WI38 (cell line): ENCODE data around the gene ETNPPL.

Experiments used
- H3K4me3 ChIP-seq: 2 replicates; pipeline ENCODE4 v1.5.1; 2011; ENCODE audit warnings: low read depth, mild to moderate bottlenecking, control low read depth, low read length
- TF ChIP-seq, protein P1 (sequence below): IDR thresholded peaks from 2 replicates; pipeline ENCODE4 v1.5.1; 2012; ENCODE audit warnings: low read depth, mild to moderate bottlenecking, control low read depth, low read length

The ETNPPL gene

DNA sequence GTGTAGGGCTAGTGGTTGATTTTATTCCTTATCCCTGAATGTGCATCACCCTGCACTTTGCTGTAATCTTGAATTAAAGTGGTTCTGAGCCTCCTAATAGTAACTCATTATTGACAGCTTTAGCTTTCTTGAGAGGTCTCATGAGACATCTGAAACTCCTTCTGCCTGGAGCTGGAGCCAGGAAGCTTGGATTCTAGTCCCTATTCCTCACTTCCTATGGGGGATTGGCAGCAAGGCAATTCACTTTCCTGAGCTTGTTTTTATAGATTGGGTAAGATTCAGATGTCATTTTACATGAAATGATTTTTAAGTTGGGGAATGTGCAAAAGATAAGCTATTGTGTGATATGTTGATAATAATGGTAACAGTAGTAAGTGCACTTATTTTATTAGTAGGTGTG, 17.1 kb upstream of the ETNPPL start:
- no peak overlapping the region for H3K4me3 ChIP-seq
- TF ChIP-seq, protein P1, sequence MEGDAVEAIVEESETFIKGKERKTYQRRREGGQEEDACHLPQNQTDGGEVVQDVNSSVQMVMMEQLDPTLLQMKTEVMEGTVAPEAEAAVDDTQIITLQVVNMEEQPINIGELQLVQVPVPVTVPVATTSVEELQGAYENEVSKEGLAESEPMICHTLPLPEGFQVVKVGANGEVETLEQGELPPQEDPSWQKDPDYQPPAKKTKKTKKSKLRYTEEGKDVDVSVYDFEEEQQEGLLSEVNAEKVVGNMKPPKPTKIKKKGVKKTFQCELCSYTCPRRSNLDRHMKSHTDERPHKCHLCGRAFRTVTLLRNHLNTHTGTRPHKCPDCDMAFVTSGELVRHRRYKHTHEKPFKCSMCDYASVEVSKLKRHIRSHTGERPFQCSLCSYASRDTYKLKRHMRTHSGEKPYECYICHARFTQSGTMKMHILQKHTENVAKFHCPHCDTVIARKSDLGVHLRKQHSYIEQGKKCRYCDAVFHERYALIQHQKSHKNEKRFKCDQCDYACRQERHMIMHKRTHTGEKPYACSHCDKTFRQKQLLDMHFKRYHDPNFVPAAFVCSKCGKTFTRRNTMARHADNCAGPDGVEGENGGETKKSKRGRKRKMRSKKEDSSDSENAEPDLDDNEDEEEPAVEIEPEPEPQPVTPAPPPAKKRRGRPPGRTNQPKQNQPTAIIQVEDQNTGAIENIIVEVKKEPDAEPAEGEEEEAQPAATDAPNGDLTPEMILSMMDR: no peak

DNA sequence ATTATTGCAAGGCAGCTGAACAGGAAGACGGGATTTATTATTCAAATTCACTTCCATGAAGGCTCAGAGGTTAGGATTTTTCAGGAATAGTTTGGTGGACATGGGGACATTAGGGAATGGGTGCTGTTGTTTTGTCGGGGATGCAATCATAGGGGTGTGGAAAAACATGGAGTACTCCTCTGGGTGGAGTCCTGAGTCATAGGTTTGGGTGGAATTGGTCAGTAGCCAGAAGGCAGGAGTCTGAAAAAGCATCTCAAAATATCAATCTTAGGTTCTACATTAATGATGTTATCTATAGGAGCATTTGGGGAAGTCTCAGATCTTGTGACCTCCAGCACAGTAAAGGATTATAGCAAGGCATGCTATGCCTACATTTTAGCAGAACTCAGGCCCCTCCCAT, 14.5 kb upstream of the ETNPPL start:
- no peak overlapping the region for H3K4me3 ChIP-seq
- TF ChIP-seq, protein P1: no peak

DNA sequence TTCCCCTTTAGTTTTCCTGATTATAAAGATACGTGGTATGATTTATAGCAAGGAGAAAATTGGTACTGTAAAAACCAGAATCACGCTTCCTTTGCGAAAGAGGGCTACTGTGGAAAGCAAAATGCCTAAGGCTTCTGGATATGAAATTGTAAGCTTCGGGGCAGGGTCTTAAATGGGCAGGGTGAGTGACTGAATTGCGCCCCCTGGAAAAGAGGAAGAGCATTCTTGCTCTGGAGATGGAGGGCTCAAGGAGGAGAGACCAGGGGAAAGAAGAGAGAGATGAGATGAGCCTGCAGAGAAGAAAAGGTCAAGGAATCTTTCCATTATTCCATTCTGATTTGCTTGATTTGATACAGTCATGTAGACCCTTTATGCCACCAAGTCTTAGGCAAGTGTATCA, 13.1 kb upstream of the ETNPPL start:
- no peak overlapping the region for H3K4me3 ChIP-seq
- TF ChIP-seq, protein P1: no peak

DNA sequence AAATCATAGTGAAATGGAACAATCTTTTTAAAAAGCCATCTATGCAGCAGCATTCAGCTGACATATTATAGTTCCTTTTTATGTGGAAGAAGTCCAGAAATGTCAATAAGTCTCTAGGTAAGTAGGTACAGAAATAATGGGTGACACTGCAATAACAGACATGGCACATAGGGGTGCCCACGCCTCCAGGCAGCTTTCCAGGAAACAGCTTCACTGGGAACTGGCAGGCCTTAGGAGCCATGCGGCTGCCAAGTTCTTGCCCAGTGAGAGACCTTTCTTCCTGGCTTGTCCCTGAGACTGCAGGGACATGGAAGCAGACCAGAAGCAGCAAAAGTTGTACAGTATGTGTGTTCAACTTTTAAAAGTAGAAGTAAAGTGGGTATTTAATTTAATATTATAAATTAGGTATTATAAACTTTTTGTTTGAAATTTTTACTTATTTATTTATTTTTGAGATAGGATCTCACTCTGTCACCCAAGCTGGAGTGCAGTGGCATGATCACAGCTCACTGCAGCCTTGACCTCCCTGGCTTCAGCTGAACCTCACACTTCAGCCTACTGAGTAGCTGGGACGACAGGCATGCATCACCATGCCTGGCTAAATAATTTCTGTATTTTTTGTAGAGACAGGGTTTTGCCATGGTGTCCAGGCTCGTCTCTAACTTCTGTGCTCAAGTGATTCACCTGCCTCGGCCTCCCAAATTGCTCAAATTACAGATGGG, 12.1 kb upstream of the ETNPPL start:
- H3K4me3 ChIP-seq: no peak overlapping the region
- TF ChIP-seq, protein P1: no peak

DNA sequence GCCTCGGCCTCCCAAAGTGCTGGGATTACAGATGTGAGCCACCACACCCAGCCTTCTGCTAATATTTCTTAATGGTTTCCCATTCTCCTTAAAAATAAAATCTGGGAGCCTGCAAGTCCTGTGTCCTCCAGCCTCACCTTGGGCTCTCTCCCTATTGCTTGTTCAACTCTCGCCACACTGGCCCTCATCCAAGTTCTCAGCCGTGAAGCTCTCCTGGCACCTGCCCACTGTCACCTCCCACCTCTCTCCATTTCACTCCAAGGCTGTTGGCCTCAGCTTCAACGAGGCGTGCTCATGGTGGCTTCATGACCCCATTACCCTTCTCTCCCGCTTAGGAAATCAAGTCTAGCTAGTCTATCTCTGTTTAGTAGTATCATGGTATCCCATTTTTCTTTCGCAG, 9.5 kb upstream of the ETNPPL start:
- no peak overlapping the region for H3K4me3 ChIP-seq
- TF ChIP-seq, protein P1: no peak

DNA sequence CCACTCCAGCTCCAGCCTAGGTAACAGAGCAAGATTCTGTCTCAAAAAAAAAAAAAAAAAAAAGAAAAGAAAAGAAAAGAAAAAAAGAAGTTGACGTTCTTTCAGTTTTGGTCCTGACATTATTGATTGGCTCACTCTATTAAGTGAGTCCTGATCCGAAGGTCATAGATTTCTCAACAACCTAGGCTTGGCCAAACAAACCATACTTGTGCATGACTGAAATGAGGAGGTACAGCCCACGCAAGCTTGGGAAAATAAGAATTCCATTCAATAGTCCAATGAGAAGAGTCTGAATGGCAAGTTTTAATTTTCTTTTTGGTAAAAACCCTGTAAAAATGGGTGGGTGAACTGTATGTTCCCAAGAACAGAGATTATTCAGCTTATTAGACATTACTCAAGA, 3.2 kb upstream of the ETNPPL start:
- TF ChIP-seq, protein P1: no peak
- H3K4me3 ChIP-seq: no peak overlapping the region

DNA sequence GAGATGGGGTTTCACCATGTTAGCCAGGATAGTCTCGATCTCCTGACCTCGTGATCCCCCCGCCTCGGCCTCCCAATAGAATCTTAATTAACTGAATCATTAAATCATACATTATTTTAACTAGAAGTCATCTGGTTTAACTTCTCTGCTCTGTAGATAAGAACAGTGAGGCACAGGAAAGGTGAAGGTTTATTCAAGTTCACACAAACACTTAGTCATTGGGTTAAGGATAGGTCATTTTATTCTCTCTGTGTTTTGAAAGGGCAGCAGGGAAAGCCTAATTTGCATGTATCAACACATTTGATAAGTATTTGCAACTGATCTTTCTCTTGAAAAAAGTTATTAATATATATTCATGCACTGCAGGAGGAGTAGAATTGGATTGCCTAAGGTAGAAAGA, 1.1 kb upstream of the ETNPPL start:
- TF ChIP-seq, protein P1: no peak

More for the DNA sequence above, 1.1 kb upstream of the ETNPPL start:
- no peak overlapping the region for H3K4me3 ChIP-seq
